HG02610 (cell line): ENCODE data around the gene RAB9B.
"Not testable (repeated sequence)": the region's sequence is repeated elsewhere in the genome, so short reads cannot be mapped to it uniquely, and the experiment has no call there.

ENCODE experiments used
- ATAC-seq: cut with Tn5 transposase; IDR thresholded peaks from one replicate; pipeline ENCODE4 v1.9.1; 2021; ENCODE audit warnings: mild to moderate bottlenecking, moderate library complexity; ENCODE audit not compliant: unreplicated experiment

RAB9B gene

GRCh38 chrX:103817101-103817500, 15.0 kb downstream of the RAB9B start:
- ATAC-seq = not testable (repeated sequence)

DNA sequence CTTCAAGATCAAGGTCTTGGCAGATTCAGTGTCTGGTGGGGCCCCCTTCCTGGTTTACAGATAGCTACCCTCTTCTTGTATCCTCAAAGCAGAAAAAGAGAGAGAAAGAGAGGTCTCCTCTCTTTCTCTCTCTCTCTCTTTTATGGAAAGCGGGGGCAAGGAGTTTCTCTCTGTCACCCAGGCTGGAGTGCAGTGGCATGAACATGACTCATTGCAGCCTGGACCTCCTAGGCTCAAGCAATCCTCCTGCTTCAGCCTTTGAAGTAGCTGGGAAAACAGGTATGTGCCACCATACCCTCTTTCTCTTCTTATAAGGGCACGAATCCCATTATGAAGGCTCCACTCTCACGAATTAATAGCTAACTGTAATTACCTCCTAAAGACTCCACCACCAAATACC, 20.2 kb downstream of the RAB9B start:
- ATAC-seq = no peak

DNA sequence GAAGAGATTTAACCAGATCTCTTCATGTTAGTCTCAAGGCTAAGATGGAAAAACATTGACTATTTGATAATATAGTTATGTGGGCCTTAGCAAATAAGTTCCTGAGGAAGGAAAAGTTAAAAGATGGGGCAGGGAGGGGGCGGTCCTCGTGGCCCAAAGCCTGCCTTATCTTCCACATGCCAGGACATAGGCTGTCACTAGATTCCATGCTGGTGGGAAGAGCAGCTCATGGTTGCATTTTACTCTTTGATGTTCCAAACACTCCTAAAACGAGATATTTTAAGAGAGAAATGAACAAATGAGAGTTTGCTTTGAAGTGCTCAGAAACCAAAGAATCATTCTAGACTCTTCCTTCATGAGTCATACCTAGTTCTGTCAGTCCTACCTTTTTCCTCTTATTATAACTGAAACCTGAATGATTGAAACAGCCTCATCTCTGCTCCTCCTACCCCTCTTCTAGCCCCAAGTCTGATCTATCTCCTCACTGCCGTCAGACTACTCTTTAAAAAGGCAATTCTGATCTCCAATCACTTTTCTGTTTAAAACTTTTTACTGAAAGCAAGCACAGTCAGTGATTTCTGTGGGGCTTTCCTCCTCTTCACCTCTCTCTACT, 25.1 kb downstream of the RAB9B start:
- ATAC-seq = peak; percentile 46

DNA sequence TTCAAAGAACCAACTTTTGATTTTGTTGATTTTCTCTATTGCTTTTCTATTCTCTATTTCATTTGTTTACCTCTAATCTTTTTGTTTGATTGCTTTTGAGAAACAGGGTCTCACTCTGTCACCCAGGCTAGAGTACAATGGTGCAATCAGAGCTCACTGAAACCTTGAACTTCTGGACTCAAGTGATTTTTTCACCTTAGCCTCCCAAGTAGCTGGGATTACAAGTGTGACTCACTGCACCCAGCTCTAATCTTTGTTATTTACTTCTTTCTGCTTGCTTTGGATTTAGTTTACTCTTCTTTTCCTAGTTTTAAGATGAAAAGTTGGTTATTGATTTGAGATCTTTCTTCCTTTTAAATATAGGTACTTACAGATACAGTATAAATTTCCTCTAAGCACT, 26.2 kb downstream of the RAB9B start:
- no peak for ATAC-seq

GRCh38 chrX:103800318-103800717, 31.7 kb downstream of the RAB9B start:
- ATAC-seq = peak; percentile 55

- ATAC-seq = no peak
Observed at GRCh38 chrX:103797691-103798090, 34.4 kb downstream of the RAB9B start.

DNA sequence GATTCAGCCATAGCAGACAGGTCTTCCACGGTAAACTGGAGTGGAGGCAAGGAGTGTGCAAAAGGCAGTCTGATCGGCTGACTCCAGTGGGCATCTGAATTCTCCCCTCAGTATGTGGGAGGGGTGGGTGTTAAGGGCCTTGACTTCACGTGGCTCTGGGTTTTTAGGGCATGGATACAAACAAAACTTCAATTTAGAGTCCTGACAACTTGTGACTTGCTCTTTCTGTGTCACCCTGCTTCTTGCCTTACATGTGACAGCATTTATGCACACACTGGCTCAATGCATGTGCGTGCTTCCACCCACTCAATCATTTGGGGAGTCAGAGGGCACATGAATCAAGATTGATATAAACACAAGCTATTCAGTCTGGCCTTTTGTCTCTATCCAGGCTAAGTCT, 37.9 kb downstream of the RAB9B start:
- no peak for ATAC-seq

GRCh38 chrX:103793545-103793940, 38.5 kb downstream of the RAB9B start:
- no peak for ATAC-seq

- ATAC-seq = no peak
Observed at GRCh38 chrX:103792916-103793544, 39.0 kb downstream of the RAB9B start.

GRCh38 chrX:103791826-103792485, 40.1 kb downstream of the RAB9B start:
- no peak for ATAC-seq

DNA sequence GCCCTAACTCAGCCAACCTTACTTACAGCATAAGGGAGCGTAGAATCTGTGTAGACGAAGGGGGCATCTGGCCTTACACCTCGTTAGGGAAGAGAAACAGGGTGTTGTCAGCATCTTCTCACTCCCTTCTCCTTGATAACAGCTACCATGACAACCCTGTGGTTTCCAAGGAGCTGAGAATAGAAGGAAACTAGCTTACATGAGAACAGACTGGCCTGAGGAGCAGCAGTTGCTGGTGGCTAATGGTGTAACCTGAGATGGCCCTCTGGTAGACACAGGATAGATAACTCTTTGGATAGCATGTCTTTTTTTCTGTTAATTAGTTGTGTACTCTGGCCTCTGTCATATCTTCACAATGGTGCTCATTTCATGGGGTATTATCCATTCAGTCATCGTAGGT, 40.8 kb downstream of the RAB9B start:
- no peak for ATAC-seq

DNA sequence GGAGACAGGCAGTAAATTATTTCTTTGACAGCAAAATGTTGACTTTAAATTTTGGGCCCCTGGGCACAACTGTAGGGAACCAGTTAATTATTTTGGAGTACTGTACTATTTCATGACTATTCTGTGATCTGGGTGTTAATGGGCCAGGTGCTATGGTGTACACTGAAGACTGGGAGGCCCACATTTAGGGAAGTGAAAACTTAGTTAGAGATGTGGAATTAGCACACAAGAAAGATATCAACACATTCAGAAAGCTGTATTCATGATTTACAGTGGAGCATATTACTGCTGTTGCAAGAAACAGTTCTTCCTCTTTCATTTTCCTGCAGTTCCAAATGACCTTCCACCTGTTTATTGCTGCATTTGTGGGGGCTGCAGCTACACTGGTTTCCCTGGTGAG, 43.1 kb downstream of the RAB9B start:
- ATAC-seq = peak; percentile 55

DNA sequence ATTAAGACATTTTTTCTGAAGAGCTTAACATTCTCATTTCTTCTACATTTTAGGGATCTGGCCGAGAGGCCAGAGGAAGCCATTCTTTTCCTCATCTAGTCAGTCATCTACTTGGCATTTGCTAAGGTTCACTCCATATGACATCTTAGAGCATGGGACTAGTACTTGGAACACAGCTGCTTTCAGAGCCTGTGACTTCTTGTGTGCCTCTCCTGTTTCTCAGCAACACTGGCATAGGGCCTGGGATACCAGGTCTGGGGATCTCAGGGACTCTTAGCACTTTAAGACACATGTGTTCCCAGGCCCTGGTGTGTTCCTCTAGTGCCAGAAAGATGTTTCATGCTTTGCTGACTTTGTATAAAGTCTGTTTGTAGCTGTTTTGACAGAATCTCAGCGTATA, 48.1 kb downstream of the RAB9B start:
- no peak for ATAC-seq

GRCh38 chrX:103783196-103783595, 48.9 kb downstream of the RAB9B start:
- no peak for ATAC-seq

DNA sequence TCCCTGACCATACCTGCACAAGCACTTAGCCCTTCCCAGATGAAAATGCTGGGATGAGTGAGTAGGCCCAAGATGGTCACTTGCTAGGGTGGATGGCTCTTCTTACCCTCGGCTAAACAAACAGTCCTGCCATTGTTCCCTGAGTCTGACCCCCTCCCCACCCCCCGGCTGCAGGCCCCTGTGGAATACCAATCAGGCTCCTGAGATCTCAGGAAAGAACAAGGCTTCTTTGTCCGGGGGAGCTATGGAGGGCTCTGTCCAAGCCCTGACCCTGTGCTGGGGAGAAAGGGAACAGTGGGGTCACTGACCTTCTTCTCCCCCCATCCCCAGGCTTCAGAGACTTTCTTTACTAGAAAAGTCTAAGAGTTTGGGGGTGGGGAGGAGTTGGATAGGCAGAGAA, 49.4 kb downstream of the RAB9B start:
- no peak for ATAC-seq

DNA sequence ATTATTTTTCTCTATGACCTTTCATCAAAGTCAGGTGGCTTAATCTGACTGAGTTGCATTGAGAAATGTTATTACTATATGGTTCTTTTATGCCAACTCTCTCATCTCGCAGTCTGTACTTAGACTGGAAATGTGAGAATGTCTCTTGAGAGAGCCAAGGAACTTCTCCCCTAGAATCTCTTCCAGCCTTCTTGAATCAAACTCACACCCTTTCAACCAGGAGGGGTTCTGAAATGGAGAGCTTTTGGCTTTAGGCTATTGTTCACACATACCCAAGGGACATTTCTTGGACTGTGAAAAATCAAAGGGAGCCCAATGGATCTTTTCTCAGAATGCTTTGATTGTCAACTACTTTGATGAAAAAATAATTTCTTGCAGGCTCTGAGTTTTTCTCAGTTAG, 50.4 kb downstream of the RAB9B start:
- ATAC-seq = no peak

DNA sequence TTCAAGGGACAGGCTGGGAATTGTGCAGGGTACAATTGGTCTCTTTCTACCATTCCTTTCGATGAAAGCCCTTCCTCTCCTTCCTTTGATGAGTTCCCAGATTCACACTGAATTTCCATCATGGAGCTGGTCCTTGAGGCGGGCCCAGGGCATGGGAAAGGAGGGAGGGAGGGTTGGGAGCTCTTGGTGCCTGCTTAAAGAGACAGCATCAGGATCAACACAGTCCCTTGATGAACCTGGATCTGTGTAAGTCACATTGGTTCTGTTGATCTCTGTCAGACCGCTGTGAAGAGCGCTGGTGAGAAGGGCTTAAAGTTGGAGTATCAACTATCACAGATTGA, 51.0 kb downstream of the RAB9B start:
- no peak for ATAC-seq

GRCh38 chrX:103780336-103781061, 51.6 kb downstream of the RAB9B start:
- no peak for ATAC-seq

- no peak for ATAC-seq
Observed at GRCh38 chrX:103779141-103779789, 52.8 kb downstream of the RAB9B start.

GRCh38 chrX:103776546-103776945, 55.5 kb downstream of the RAB9B start, which contains the start of gene PLP1:
Gene PLP1 (plus strand): TSS chrX:103776840. CDS start chrX:103776996, 156 bp downstream.
- no peak for ATAC-seq

DNA sequence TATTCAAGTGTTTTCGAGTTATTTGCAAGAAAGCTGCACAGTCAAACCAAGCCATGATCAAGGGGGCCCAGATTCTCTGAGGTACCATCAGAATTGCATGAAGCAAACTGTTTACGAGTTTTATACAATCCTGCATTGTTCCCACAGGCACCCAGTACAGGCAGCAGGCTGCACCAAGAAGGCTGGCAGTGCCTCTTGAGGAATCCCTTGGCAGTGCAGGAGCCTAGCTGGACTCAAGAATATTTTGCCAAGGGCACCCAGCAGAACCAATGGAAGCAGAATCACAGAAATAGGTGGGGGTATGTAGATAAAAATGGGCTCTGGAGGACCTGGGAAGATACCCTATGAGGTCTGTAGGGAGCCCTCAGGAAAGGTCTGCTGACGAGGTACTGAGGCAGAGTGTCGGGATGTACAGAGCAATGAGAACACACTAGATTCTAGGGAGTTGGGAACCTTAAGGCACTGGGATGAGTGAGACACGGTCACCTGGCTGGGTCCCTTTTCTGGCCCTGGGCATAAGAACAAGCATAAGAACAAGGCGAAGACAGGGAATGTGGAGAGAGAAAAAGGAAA, 57.9 kb downstream of the RAB9B start:
- no peak for ATAC-seq
